ENCODE results near the gene HOXA9.

HOXA9 gene

DNA sequence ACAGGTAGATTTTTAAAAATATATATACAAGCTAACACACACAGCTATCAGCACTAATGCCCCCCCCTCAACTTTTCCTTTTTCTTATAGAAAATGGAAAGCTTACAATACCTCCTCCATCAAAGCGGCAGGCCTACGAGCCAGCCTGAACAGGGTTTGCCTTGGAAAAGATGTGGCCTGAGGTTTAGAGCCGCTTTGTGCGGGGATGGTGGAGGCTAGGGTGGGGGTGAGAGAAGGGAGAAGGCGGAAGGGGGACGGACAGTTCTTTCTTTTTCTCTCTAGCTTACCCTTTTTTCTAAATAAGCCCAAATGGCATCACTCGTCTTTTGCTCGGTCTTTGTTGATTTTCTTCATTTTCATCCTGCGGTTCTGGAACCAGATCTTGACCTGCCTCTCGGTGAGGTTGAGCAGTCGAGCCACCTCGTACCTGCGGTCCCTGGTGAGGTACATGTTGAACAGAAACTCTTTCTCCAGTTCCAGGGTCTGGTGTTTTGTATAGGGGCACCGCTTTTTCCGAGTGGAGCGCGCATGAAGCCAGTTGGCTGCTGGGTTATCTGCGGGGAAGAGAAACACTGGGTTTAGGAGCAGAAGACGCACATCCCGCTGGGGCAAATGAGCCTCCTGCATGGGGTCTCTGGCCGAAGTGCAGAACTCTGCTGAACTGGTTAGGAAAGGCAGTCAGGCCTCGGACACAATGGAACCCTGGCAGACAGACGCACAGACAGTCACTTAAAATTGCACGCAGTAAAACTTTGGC lies 1.9 kb downstream of the HOXA9 start:
- DNase-seq, result no peak

DNA sequence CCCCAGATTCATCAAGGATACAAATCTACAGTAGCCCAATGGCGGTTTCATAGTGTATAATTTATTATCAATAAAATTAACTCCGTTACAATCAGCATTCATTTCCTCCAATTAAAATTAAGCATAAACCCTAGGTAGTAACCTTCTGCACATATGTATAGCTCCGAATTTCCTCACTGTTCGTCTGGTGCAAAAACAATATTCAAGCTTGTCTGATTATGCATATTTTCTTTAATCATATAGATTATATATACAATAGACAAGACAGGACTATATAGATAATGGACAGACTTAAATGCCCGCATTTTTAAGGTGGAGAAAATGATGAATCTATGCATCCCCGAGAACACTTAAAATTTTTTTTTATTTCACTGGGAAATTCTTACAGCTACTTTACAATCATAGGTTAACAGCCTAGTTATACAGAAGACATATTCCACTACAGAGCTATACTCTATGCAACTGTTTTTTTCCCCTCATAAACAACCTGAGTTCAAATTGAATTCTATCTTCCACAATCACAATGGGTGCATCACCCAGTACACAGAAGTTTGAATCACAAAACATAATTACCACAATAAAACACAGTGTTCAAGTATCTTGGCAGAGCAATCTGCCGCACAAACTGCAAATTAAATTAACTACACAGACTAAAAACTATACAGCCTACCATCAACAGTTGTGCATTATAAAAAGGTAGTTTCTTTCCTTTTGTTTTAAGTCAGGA lies 2.6 kb downstream of the HOXA9 start:
- no peak for DNase-seq

DNA sequence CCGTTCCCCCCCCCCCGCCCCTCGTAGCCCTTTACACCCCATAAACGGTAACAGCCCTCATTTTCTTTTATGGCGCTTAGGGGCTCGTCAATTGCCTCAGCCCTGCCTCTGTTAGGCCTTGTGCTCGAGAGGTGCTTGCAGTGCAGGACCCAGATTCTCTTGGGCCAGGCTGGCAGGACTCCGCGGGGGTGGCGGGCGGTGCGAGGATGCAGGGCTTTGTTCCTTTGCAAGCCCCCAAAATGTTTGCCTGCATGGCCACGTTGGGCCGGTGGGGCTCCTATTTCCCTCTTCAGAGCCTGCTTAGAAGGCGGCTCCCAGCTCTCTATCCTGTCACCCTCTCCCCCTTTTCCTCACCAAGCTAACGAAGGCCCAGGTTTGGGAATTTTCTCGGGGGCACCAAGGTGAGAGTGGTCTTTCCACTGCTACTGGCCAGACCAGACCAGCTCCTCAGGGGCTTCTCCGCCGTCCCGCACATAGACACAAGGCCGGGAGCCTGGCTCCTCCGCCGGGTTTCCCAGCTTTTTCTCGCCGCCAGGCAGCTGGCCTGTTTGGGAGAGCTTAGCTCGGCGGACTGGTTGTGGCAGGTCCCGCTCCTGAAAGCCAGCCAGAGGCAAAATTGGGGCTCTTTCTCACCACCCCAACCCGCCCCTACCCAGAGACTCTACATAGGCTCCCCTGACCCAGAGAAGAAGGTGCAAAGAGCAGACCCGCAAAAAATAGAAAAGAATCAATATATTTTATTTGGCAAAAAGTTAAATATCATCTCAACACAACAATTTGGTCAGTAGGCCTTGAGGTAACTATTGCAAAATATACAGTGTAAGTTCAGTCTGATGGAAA lies 3.4 kb downstream of the HOXA9 start:
- no peak for DNase-seq

DNA sequence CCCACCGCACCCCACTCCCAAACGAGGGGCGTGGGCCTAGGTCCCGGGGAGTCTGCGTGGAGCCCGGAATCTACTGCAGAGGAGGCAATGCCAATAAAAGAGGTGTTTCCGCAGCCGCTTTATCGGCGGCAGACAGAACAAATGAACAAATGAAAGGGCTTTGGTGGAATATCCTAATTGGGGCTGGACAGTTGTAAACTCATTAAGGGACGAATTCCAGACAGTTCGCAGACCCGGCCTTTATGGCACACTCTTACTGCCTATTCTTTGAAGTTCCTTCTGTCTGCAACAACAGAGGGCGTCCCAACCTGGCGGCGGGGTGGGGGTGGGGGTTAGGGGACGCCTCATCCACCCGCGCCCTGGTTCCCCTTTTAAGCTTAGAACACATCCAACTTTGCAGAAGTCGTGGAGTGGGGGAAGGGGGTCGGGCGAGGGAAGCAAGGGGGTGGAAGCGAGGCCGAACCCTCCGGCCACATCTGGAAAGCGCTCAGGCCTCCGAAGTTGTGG lies 4.1 kb downstream of the HOXA9 start:
- DNase-seq, result no peak

DNA sequence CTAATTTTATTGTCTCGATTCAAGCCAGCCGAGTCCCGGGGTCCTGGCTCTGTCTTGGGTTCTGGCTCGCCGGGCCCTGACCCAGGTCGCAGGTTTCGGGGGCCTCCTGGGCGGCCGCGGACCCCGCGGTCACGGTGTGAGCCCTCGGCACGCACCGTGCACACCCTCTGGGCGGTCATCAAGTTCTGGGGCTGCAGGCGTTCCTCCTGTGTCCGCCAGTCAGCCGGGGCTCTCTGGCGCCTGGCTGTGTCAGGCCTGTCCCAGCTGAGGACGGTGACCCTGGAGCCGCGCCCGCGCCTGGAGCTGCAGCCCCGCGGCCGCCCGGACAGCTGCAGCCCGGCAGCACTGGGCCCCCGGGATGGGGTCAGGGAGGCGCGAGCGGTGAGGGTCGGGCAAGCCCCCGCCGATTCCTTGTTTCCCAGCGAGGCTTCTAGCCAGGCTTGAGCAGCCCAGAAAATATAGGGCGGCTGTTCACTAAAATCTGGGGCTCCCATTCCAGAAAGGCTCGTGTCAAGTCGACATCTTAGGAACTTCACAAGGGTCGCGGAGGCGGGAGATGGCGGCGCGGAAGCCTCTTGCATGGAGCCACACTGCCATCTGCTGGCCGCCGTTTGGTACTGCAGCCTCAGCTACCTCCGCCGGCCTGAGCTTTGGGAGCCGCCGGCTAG lies 4.7 kb downstream of the HOXA9 start:
- peak; percentile 82 to 85 for DNase-seq

DNA sequence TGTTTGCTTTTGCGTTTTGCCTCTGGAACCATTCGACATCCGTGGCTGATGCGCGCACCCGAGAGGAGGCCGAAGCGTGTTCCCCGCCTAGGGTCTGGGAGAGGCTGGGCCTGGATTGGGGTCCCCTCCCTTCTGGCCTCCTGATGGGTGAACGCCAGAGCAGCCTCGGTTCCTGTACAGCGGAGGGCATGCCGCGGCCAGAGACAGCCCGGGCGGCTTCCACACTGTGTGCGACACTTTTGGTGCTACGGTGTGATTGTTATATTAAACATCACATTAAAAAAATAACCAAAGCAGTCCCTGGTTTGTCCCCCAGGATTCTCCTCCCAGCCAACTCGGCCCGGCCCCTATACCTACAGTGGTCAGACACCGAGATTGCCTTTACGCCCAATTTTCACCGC lies 5.2 kb downstream of the HOXA9 start:
- no peak for DNase-seq

DNA sequence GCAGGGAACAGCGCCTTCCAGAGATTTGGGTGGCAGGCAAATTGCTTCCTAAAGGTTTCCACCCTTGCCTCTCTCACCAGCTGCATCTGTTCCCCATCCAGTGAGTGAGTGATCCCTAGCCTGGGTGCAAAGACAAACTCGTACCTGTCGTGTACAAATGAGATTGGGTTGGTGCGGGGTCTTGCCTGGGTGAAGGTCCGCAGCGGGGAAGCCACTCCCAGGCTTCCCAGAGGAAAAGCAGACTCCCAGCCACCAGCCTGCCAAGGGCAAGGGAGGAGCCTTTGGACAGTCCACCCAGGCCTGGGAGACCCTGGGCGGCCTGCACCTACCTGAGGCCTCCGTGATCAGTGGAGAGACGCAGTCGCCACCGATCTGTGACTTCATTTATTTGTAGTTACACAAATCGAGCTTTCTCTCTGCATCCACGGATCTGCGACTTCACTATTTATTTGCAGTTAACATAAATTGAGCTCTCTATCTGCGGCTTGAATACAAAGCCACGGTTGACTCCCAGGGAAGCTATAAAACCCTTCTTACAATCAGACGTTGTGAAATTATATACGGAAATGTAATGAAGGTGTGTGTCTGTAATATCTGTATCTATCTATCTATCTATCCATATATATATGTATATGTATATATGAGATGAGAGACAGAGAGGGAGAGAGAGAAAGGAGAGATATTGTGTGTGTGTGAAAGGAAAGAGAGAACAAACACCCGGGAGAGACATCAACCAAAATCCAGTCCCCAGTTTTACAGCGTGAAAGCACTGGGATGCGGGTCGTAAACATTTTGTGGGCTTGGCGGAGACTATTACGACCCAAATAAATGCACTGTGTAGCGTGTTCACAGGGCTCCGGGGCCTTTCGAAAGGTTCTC lies 5.8 kb downstream of the HOXA9 start:
- DNase-seq, result no peak

DNA sequence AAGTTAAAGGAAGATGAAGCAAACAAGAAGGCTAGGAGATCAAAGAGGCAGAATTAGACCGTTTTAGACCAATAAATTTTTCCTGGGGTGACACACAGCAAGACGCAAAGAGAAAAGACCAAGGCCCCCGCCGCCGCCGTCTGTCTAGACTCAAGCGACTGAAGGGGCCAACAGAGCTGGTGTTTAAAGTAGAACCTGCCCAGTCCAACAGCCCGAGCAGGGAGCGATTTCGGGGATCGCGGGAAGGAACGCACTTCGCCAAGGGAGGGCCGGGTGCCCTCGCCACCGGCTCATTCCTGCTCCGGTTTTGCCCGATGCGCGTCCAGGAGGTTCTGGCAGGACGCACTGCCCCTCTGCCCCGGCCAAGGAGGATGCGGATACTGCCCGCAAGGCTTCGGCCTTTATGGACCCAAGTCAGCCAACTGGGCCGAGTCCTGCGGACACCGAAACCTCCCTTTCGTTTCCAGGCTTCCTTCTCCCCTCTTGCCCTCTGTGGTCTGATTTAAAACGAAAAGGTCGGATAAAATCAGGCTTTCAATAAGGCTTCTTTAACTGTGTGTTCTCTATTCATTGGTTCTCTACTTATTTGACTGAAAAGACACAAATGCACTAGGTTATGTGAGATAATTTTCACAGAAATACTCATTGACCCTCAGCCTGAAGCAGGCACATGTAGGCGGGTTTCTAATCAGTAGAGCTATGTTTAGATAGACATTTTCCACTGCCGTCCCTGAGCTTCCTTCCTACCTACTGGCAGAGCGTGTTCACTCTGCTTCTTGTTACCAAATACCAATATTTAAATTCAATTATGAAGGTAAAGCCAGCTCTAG lies 6.7 kb downstream of the HOXA9 start:
- no peak for DNase-seq

DNA sequence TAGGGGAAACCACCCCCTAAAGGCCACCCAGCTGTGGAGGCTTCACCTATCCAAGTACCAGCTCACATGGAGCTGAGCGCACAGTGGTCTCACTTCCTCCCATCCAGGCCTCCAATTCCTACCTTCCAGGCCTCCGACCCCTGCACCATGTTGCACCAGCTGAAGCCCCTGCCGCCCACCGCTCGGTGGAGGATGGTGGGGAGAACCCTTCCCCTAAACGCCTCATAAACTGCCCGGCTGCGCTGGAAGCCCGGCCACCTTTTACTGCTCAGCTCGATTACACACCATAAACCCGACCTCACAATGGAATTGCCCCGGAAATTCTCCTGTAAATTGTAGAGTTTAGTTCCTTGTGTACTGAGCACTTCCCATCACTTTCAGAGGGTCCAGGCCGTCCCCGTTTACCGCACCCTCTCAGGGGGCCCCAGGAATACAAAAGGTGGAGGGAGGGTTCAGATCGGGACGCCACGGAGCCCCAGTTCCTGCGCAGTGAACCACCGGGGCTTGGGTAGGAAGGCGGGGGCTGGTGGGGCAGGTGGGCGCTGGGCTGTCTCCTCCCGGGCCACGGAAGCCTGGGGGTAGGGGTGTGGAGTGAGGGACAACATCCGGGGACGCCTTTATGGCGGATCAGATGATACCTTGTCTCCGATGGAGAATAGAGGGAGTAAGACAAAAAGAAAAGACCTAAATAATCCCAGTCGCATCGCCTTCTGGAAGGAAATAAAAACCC lies 7.5 kb downstream of the HOXA9 start:
- no peak for DNase-seq

DNA sequence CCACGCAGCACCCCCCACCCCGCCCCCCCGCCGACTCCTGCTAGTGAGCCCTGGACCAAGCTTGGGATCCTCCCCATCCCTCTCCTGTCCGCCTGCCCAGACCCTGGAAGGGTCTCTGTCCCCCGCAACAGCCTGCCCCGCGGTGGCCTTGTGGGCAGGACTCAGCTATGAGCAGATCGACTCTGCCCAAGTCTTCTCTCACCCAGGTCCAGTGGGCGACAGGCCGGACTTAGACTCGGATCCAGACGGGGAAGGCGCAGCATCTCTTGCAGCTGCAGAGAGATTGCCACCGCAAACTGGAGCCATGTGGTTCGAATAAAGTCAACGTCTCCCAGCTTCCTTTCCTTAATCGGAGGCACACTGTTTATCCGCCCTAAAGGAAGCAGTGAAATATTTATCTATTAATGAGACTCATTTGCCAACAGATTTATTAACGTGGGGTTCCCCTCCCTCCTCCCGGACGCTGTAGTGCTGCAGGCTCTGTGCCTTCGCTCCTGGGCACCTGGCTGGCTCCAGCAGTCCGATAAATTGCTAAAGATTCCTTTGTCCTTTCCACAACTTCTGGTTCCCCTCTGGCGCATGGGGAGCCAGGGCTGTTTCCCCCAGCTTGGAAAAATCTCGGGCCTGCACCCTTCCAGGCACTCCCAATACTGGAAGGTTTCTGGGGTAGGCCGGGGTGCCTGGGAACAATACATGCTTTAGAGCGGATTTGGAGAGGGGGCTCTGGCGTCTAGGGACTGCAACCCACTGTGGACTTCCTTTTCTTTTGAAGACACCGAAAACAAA lies 8.2 kb downstream of the HOXA9 start:
- no peak for DNase-seq

DNA sequence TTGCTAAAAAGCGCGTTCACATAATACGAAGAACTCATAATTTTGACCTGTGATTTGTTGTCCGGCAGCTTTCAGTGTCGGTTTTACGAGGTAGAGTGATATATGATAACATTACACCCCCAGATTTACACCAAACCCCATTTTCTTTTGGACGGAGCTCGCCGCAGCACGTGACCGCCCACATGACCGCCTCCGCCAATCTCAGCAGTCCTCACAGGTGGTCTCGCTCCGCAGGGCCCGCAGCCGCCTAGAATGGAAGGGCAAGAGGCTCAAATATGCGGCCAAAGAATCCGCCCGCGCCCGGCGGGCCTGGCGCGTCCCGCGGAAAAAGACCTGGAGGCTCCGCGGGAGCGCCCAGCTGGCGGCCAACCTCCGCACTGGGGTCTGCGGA lies 8.8 kb downstream of the HOXA9 start, which contains the start of gene HOXA7:
TSS of gene HOXA7 (minus strand) at position 168 of the 391 bp plus-strand sequence. CDS start at position 38, 130 bp downstream.
- peak; percentile 23 to 68 for DNase-seq

DNA sequence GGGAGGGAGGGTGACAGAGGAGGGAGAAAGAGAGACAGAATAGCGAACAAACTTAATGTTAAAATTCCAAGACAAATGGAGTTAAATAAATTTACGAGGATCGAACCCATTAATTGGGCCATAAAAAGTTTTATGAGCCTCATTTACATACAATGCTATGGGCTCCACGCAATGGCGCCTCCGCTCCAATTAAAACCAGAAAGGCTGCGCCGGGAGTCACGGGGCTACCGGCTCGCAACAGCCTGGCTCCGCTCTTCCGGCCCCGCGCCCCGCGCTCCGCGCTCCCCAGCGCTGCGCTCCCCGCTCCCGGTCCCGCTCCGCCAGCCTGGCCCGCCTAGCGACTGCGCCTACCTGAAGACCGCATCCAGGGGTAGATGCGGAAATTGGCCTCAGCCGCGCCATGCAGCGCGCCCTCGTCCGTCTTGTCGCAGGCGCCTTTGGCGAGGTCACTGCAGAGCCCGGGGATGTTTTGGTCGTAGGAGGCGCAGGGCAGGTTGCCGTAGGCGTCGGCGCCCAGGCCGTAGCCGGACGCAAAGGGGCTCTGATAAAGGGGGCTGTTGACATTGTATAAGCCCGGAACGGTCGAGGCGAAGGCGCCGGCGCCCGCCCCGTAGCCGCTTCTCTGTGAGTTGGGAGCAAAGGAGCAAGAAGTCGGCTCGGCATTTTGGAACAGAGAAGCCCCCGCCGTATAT lies 9.4 kb downstream of the HOXA9 start:
- no peak for DNase-seq

DNA sequence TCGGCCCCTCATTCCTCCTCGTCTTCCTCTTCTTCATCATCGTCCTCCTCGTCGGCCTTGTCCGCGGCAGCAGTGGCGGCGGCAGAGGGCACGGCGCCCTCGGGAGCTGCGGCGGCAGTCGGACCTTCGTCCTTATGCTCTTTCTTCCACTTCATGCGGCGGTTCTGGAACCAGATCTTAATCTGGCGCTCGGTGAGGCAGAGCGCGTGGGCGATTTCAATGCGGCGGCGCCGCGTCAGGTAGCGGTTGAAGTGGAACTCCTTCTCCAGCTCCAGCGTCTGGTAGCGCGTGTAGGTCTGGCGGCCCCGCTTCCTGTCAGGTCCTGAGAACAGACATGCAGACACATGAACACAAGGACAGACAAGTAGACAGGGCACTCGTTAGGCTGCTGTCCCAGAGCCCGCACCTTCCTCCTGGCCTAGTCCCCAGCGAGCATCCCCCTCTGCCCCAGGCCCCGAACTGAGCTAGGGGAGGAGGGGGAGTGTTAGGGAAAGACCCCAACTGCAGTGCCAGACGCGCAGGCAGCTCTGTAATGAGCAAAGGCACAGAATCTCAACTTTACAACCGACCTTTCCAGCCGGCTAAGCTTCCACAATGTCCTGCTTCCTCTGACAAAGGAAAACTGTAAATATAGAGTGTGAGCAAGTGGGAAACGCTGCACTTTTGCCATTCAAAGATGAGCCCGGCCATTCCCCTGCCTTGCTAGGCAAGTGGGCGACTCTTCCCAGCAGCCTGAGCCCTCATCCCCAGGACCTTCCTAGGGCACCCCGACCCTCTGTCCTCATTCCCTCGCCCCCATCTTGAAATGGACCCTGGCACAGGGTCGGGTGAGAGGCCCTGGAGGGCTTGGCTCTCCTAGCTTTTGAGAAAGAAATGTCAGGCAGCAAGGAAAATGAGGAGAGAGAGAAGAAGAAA lies 10.2 kb downstream of the HOXA9 start:
- no peak for DNase-seq

DNA sequence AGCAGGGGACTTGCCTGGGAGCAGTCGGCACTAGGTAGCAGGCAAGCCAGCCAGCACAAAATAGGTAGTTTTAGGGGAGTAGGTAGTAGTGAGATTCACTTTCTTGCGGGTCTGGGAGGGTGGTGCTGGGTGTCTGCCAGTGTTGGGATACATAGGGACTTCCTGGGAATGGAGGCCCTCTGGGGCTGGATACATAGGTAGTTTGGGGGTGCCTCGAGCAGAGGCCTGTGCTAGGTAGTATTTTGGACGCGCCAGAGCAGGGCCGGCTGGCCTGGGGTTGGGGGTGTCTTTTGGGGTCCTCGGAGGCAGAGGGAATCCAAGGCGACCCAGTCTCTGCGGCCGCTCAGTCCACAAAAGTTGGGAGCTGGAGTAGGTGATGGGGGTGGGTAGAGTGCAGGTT lies 11.0 kb downstream of the HOXA9 start:
- DNase-seq, result no peak

DNA sequence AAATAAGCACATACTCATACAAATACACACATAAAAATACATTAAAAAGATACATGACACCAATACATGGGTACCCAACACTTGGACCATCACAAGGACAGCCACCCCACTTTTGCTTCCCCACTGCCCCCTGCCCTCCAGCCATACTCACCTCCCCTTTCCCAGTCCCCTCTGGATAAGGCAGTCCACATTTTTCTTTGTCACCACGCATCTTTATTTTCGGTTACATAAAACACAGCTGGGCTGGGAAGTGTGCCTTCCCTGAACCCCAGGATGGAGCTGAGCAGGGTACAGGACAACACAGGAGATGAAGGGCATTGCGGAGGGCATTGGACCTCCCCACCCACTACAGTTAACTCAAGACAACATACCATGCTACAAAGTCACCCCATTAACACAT lies 11.8 kb downstream of the HOXA9 start:
- DNase-seq, result no peak

DNA sequence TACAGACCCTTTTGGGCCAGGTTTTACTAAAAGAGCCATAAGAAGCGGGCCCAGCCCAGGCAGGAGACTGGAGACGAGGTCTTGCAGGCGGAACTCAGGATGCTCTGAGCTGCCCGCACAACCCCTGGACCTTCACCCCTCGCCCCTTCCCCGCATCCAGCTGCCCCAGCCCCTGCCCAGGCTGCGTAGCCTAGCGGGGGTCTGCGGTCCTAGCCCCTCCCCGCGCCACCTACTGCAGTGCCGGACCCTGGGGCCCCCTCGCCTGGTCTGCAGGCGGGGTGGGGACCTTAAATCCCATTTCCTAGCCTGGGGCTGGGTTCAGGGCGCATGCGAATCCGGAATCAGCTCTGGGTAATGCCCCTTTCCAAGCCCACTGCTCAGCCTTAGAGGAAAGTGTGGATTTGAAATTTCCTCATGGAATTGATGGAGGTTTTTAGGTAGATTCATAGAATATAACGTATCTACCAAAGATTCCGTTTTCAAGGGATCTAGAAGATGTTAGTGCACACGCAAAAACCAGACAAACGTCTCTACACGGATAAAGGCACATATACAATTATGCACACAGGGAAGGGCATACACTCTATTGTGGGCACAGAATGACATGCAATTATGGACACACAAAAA lies 12.4 kb downstream of the HOXA9 start:
- no peak for DNase-seq
